HL-60 (cell line): ENCODE measurements around the gene NKRF.

Source experiments
- DNase-seq, 2 experiments: peaks; one replicate each; pipeline ENCODE4 v3.0.0-alpha.2; 2010 to 2020; ENCODE audit warnings: low read depth in 1 of 2, low spot score in 1 of 2
- H3K27ac ChIP-seq: fragments of 250-450 bp; sonication (Bioruptor Pico); replicated peaks from 2 replicates; pipeline ENCODE4 v1.5.1; 2020; ENCODE audit warnings: mild to moderate bottlenecking, moderate library complexity
- H3K27me3 ChIP-seq: fragments of 250-450 bp; sonication (Bioruptor Pico); 2 replicates; pipeline ENCODE4 v1.5.1; 2021; ENCODE audit warnings: mild to moderate bottlenecking, moderate library complexity; ENCODE audit not compliant: insufficient read depth, poor library complexity, severe bottlenecking
- H3K4me3 ChIP-seq: replicated peaks from 2 replicates; pipeline ENCODE4 v1.5.1; 2011; ENCODE audit warnings: mild to moderate bottlenecking, control low read depth, low read length; ENCODE audit not compliant: insufficient read depth
- CTCF ChIP-seq: IDR thresholded peaks from one replicate; pipeline ENCODE4 v1.5.1; 2011; ENCODE audit warnings: low read length, control low read depth, inconsistent platforms; ENCODE audit not compliant: insufficient read depth
- GABPA ChIP-seq: IDR thresholded peaks from 2 replicates; pipeline ENCODE4 v1.6.1; 2012; ENCODE audit warnings: low read depth
- POLR2AphosphoS5 ChIP-seq: IDR thresholded peaks from 2 replicates; pipeline ENCODE4 v1.6.1; 2012; ENCODE audit warnings: low read depth
- REST ChIP-seq: IDR thresholded peaks from 2 replicates; pipeline ENCODE4 v1.6.1; 2012; ENCODE audit warnings: low read depth; ENCODE audit not compliant: insufficient replicate concordance
- SPI1 ChIP-seq: IDR thresholded peaks from 2 replicates; pipeline ENCODE4 v1.6.1; 2012; ENCODE audit warnings: low read depth, mild to moderate bottlenecking, borderline replicate concordance

Gene NKRF

GRCh38 chrX:119549327-119550016, 56.8 kb downstream of the NKRF start:
- Histone ChIP-seq H3K27ac (no peak overlapping the region), H3K4me3 (no peak overlapping the region), H3K27me3 (no peaks in the 10 kb centered on the region)
- no peak for TF ChIP-seq SPI1
- no peak for TF ChIP-seq CTCF
- TF ChIP-seq REST: no peak
- no peak for TF ChIP-seq POLR2AphosphoS5
- no peak for TF ChIP-seq GABPA
- DNase-seq: no peak

- Histone ChIP-seq H3K27ac (no peak overlapping the region), H3K27me3 (no peaks in the 10 kb centered on the region), H3K4me3 (no peak overlapping the region)
- DNase-seq: no peak
- TF ChIP-seq SPI1: no peak
- no peak for TF ChIP-seq REST
- no peak for TF ChIP-seq CTCF
- TF ChIP-seq POLR2AphosphoS5: no peak
- no peak for TF ChIP-seq GABPA
Measured at GRCh38 chrX:119541188-119541587, 65.0 kb downstream of the NKRF start.

- no peak for DNase-seq
- TF ChIP-seq SPI1 (no peak), REST (no peak), CTCF (no peak), GABPA (no peak), POLR2AphosphoS5 (no peak)
- Histone ChIP-seq H3K27ac (no peak overlapping the region), H3K4me3 (no peak overlapping the region), H3K27me3 (no peaks in the 10 kb centered on the region)
Measured at GRCh38 chrX:119539872-119540271, 66.4 kb downstream of the NKRF start.
